Measurements from ENCODE around the gene PIGC. TPM values are rescaled to one million over a fixed set of nuclear protein-coding genes. Genes with fewer than 3 reads are reported as not detected.

Gene PIGC
- total and polyA plus RNA-seq, 2 donors (not counting 3 experiments of a cell fraction or from before 2014, with no cell fraction given) = 16.1 to 25.8 TPM

GRCh38 chr1:172398193-172398592 is 45.7 kb downstream of the PIGC start:
- dilution Hi-C loops (cut with MboI; ENCODE audit: extremely low pct_ligation_motif_present, low sequenced_read_pairs) = no loop called here
- H3K4me1 ChIP-seq (ENCODE audit: control insufficient read depth, extremely low read depth, insufficient read depth, low read length) = peaks cover 23% of the 10 kb centered on the region
- ChIA-PET POLR2A (no interaction called here), CTCF (interaction anchor here (0.6 to 5.1 kb wide), 10 partner anchors 18 to 395 kb away, joined by 3 to 142 read pairs (median 4); no protein-coding TSS in a partner anchor)
- no peak overlapping the region for H2AFZ ChIP-seq (ENCODE audit: low read depth, low read length)
- no peaks in the 10 kb centered on the region for H3K79me2 ChIP-seq (ENCODE audit: control insufficient read depth, insufficient read depth, low read length)
- no peak overlapping the region for H3K9ac ChIP-seq (replicated peaks; ENCODE audit: extremely low read depth, insufficient read depth, low read length)
- no peak for DNase-seq (ENCODE audit: low read depth, low spot score)
- TF ChIP-seq MYC (IDR thresholded peaks at IDR 0.05; ENCODE audit: low read depth, low read length) (no peak), POLR2A (IDR thresholded peaks at IDR 0.05; ENCODE audit: low read depth, low read length) (no peak), MAX (IDR thresholded peaks at IDR 0.05; ENCODE audit: insufficient read depth, insufficient read length) (no peak), FOS (IDR thresholded peaks at IDR 0.05; ENCODE audit: borderline replicate concordance, insufficient read depth, low read length) (no peak), GATA2 (IDR thresholded peaks at IDR 0.05; ENCODE audit: insufficient read depth, insufficient read length, low read depth, low read length) (no peak), JUN (IDR thresholded peaks at IDR 0.05; ENCODE audit: borderline replicate concordance, insufficient read depth, insufficient read length, low read depth) (no peak), EZH2 (IDR thresholded peaks at IDR 0.05; ENCODE audit: borderline replicate concordance, low read depth, low read length, severe bottlenecking) (no peak)
- BruUV-seq (replicated peaks) = no TSS peak
- no peak overlapping the region for H3K4me2 ChIP-seq (ENCODE audit: insufficient read depth, low read length)
- no peaks in the 10 kb centered on the region for H3K36me3 ChIP-seq (ENCODE audit: control insufficient read depth in 2 of 2, extremely low read depth in 1 of 2, insufficient read depth in 2 of 2, low read length in 2 of 2)
- H4K20me1 ChIP-seq (replicated peaks; ENCODE audit: control insufficient read depth, extremely low read depth, insufficient read depth, low read length) = no peaks in the 10 kb centered on the region
- no peaks in the 10 kb centered on the region for H3K9me1 ChIP-seq (replicated peaks; ENCODE audit: control insufficient read depth, extremely low read depth, insufficient read depth, low read length)
- no peaks in the 10 kb centered on the region for H3K9me3 ChIP-seq (replicated peaks; ENCODE audit: control insufficient read depth, insufficient read depth, low read length)
- intact Hi-C loops (cut with micrococcal nuclease) = loop anchor here (2.0 kb wide), 1 partner anchor 217 kb away; no protein-coding TSS in a partner anchor
- no peak for FAIRE-seq
- H3K4me3 ChIP-seq (replicated peaks in 1 of 3; ENCODE audit: insufficient read depth in 1 of 3, low read depth in 1 of 3, low read length in 3 of 3) = no peak overlapping the region
- no peak overlapping the region for H3K27ac ChIP-seq (ENCODE audit: insufficient read depth, low read depth, low read length)
- no peaks in the 10 kb centered on the region for H3K27me3 ChIP-seq (ENCODE audit: control insufficient read depth in 2 of 2, insufficient read depth in 2 of 2, low read length in 2 of 2)

GRCh38 chr1:172397633-172398032 is 46.2 kb downstream of the PIGC start:
- intact Hi-C loops (cut with micrococcal nuclease) = loop anchor here (2.0 kb wide), 1 partner anchor 217 kb away; no protein-coding TSS in a partner anchor
- Histone ChIP-seq H3K4me2 (ENCODE audit: insufficient read depth, low read length) (no peak overlapping the region), H3K9me1 (replicated peaks; ENCODE audit: control insufficient read depth, extremely low read depth, insufficient read depth, low read length) (no peaks in the 10 kb centered on the region), H3K79me2 (ENCODE audit: control insufficient read depth, insufficient read depth, low read length) (no peaks in the 10 kb centered on the region), H3K36me3 (ENCODE audit: control insufficient read depth in 2 of 2, extremely low read depth in 1 of 2, insufficient read depth in 2 of 2, low read length in 2 of 2) (no peaks in the 10 kb centered on the region), H3K4me1 (ENCODE audit: control insufficient read depth, extremely low read depth, insufficient read depth, low read length) (peaks cover 23% of the 10 kb centered on the region), H3K9ac (replicated peaks; ENCODE audit: extremely low read depth, insufficient read depth, low read length) (no peak overlapping the region), H3K4me3 (replicated peaks in 1 of 3; ENCODE audit: insufficient read depth in 1 of 3, low read depth in 1 of 3, low read length in 3 of 3) (no peak overlapping the region), H3K27me3 (ENCODE audit: control insufficient read depth in 2 of 2, insufficient read depth in 2 of 2, low read length in 2 of 2) (no peaks in the 10 kb centered on the region), H3K27ac (ENCODE audit: insufficient read depth, low read depth, low read length) (no peak overlapping the region), H3K9me3 (replicated peaks; ENCODE audit: control insufficient read depth, insufficient read depth, low read length) (no peaks in the 10 kb centered on the region), H4K20me1 (replicated peaks; ENCODE audit: control insufficient read depth, extremely low read depth, insufficient read depth, low read length) (no peaks in the 10 kb centered on the region), H2AFZ (ENCODE audit: low read depth, low read length) (no peak overlapping the region)
- TF ChIP-seq GATA2 (IDR thresholded peaks at IDR 0.05; ENCODE audit: insufficient read depth, insufficient read length, low read depth, low read length) = no peak
- TF ChIP-seq EZH2 (IDR thresholded peaks at IDR 0.05; ENCODE audit: borderline replicate concordance, low read depth, low read length, severe bottlenecking) = no peak
- TF ChIP-seq POLR2A (IDR thresholded peaks at IDR 0.05; ENCODE audit: low read depth, low read length) = no peak
- no peak for TF ChIP-seq CTCF (IDR thresholded peaks at IDR 0.05; ENCODE audit: extremely low read depth in 1 of 2, insufficient read depth in 1 of 2, low read depth in 1 of 2, low read length in 2 of 2)
- no peak for TF ChIP-seq POLR2AphosphoS5 (IDR thresholded peaks at IDR 0.05; ENCODE audit: insufficient read depth, low read depth, low read length)
- no peak for TF ChIP-seq MAX (IDR thresholded peaks at IDR 0.05; ENCODE audit: insufficient read depth, insufficient read length)
- no peak for TF ChIP-seq JUN (IDR thresholded peaks at IDR 0.05; ENCODE audit: borderline replicate concordance, insufficient read depth, insufficient read length, low read depth)
- TF ChIP-seq FOS (IDR thresholded peaks at IDR 0.05; ENCODE audit: borderline replicate concordance, insufficient read depth, low read length) = no peak
- no peak for TF ChIP-seq MYC (IDR thresholded peaks at IDR 0.05; ENCODE audit: low read depth, low read length)
- POLR2A ChIA-PET = no interaction called here
- dilution Hi-C loops (cut with MboI; ENCODE audit: extremely low pct_ligation_motif_present, low sequenced_read_pairs) = no loop called here
- CTCF ChIA-PET = interaction anchor here (0.7 to 5.1 kb wide), 10 partner anchors 13 to 412 kb away, joined by 3 to 142 read pairs (median 4); no protein-coding TSS in a partner anchor
- DNase-seq (ENCODE audit: low read depth, low spot score) (no peak), FAIRE-seq (no peak)
- no TSS peak for BruUV-seq (replicated peaks)
